GM19193 (cell line): ENCODE measurements around the gene RAB27B.

ENCODE experiments used
- POLR2A ChIP-seq: IDR thresholded peaks from 4 replicates; pipeline ENCODE4 v1.6.1; 2011; ENCODE audit not compliant: insufficient read depth, insufficient read length; ENCODE audit errors: extremely low read depth

Gene RAB27B

GRCh38 chr18:54828281-54828881, at the start of gene RAB27B:
TSS of gene RAB27B (plus strand) at chr18:54828477. CDS start at chr18:54877586, 49,109 bp downstream.
- no peak for TF ChIP-seq POLR2A

DNA sequence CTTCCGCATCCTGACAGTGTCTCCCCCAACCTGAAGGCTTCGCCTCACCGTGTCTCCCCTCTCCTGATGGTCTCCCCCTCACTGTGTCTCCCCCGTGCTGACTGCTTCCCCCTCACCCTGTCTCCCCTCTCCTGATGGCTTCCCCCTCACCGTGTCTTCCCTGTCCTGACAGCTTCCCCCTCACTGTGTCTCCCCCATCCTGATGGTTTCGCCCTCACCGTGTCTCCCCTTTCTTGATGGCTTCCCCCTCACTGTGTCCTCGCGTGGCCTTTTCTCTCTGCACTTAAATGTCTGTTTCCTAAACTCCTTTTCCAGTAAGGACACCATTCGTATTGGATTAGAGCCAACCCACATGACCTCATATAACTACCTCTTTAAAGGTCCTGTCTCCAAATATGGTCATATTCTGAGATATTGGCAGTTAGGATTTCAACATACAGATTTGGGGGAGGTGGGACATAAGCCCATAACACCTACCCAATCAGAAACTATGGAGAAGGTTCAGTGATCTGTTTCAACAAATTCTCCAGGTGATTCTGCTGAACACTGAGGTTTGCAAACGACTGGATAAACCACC, 47.9 kb upstream of the RAB27B start:
- TF ChIP-seq POLR2A, result no peak

DNA sequence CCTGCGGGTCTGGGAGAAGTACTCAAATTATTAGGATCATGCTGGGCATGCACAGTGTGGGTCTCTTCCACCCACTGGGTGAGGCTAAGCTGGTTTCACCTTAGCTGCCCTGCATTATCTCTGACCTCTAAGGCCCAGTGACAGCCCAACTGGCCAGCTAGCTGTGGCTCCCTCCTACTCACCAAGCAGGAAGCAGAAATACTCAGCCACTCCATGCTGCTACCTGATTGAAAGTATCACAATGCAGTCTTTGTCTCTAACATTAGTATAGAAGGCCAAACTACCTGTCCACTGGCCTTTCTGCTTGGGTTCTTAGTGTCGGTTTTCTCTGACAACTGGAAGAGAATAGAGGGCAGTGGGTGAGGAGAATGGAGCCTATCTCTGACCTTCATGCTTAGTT, 47.3 kb upstream of the RAB27B start:
- TF ChIP-seq POLR2A, result no peak

- no peak for TF ChIP-seq POLR2A
These were observed 45.1 kb upstream of the RAB27B start for GRCh38 chr18:54783139-54783538.

- TF ChIP-seq POLR2A, result no peak
These were observed 42.1 kb upstream of the RAB27B start for GRCh38 chr18:54786206-54786605.

GRCh38 chr18:54787121-54787520, 41.2 kb upstream of the RAB27B start:
- TF ChIP-seq POLR2A, result no peak

GRCh38 chr18:54787616-54788015, 40.7 kb upstream of the RAB27B start:
- no peak for TF ChIP-seq POLR2A

GRCh38 chr18:54790109-54790508, 38.2 kb upstream of the RAB27B start:
- TF ChIP-seq POLR2A, result no peak

GRCh38 chr18:54791657-54792056, 36.6 kb upstream of the RAB27B start:
- TF ChIP-seq POLR2A, result no peak

DNA sequence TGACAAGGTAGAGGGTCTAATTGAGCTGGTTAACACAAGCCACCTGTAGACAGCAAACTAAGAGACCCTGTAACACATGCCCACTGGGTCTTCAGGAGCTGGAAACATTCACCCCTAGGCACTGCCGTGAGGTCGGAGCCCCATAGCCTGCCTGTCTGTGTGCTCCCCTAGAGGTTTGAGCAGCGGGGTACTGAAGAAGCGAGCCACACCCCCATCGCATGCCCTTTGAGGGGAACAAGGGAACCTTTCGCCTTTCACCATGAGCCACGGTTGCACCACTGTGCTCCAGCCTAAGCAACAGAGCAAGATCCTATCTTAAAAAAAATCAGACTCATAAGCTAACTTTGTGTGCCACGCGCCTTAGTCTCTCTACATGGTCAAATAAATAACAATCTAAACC, 36.2 kb upstream of the RAB27B start:
- TF ChIP-seq POLR2A, result no peak

DNA sequence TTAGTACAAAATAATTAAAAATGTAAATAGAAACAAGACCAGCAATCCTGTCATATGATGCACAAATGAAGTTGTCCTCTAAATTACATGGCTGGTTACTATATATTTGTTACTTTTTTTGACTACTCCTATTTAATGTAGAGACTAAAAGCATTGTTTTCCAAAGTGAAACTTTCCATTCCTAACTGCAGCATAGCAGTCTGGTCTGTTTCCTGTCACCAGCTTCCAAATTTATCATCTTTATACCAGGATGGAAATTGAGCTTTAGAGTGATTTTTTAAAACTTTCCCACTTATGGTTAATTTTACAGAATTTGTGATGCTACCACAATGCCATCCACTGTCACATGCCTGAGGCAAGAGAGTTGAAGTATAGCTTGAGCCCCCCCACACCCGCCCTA, 33.5 kb upstream of the RAB27B start:
- no peak for TF ChIP-seq POLR2A

- TF ChIP-seq POLR2A, result no peak
These were observed 30.1 kb upstream of the RAB27B start for GRCh38 chr18:54798186-54798585.

GRCh38 chr18:54801374-54801773, 26.9 kb upstream of the RAB27B start:
- no peak for TF ChIP-seq POLR2A

DNA sequence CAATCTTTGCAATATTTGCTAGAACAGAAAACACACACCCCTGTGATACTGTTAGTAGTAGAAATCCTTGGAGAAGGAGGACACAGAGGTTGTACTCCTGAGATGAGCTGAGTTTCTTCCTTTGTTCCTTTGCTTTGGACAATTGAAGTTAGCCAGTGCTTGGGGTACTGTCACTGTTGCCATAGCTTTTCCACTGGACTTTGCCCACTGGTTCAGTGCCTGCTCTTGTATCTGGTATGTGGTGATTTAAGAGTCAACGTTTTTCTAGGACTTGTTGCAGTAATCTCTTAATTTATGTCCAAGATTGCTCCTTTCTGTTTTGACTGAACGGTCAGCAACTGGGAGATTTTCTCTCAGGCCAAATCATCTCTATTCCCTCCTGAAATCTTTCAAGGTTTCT, 26.1 kb upstream of the RAB27B start:
- no peak for TF ChIP-seq POLR2A

DNA sequence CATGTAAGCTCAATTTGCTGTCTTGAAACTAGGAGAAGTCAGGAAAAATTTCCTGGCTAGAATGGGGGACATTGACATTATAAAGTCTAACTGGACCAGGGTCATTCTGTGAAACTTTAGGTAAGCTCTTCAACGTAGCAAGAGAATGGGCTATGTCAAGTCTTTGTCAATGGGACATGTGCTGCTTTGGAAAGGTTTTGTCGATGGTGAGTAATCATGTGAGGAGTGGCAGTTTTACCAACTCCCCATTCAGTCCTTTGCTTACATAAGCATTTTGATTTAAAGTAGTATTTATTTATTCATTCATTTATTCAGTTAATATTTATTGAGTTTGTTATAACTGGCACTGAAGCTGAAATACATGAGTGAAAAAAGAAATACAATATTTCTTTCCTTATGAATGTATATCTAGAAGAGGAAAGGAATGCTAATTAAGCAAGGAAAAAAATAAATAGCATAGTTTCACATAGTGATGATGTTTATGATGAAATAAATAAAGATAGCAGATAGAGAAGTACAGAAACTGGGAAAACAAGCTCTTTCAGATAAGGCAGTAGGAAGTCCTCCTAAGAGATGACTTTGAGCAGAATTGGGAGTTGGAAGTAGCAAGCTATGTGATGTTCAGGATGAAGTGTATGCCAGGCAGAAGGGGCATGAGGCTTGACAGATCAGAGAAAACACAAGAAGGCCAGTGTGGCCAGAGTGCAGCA, 25.4 kb upstream of the RAB27B start:
- no peak for TF ChIP-seq POLR2A
